Liver (tissue), 3 donors: ENCODE results near the gene FILIP1L.

Source experiments
- ATF3 ChIP-seq: IDR thresholded peaks from 2 replicates; pipeline ENCODE4 v1.6.1; 2016; ENCODE audit warnings: antibody characterized with exemption
- CTCF ChIP-seq: fragments of 150-350 bp; IDR thresholded peaks from 2 replicates; pipeline ENCODE4 v1.5.1; 2017; ENCODE audit warnings: improper control_type of control experiment, low read depth, low read length; ENCODE audit not compliant: missing input control
- FOXA1 ChIP-seq: IDR thresholded peaks from 2 replicates; pipeline ENCODE4 v1.6.1; 2016; ENCODE audit warnings: antibody characterized with exemption
- FOXA2 ChIP-seq: IDR thresholded peaks from 2 replicates; pipeline ENCODE4 v1.6.1; 2016; ENCODE audit warnings: antibody characterized with exemption
- GABPA ChIP-seq, 2 donors: IDR thresholded peaks in 1 of 2; conservative IDR thresholded peaks in 1 of 2; 2 replicates each; pipeline ENCODE4 v1.6.1; 2016; ENCODE audit warnings: antibody characterized with exemption in 2 of 2, mild to moderate bottlenecking in 1 of 2, moderate library complexity in 1 of 2
- HNF4G ChIP-seq: IDR thresholded peaks from 2 replicates; pipeline ENCODE4 v1.6.1; 2016; ENCODE audit warnings: antibody characterized with exemption
- JUND ChIP-seq, 2 donors: IDR thresholded peaks; 2 replicates each; pipeline ENCODE4 v1.6.1; 2016; ENCODE audit warnings: antibody characterized with exemption in 2 of 2
- MAX ChIP-seq: IDR thresholded peaks from 2 replicates; pipeline ENCODE4 v1.6.1; 2016; ENCODE audit warnings: antibody characterized with exemption
- RAD21 ChIP-seq, 2 donors: IDR thresholded peaks; 2 replicates each; pipeline ENCODE4 v1.6.1; 2016; ENCODE audit warnings: antibody characterized with exemption in 2 of 2, mild to moderate bottlenecking in 2 of 2
- REST ChIP-seq: IDR thresholded peaks from 2 replicates; pipeline ENCODE4 v1.6.1; 2016; ENCODE audit warnings: antibody characterized with exemption, mild to moderate bottlenecking
- SP1 ChIP-seq: IDR thresholded peaks from 2 replicates; pipeline ENCODE4 v1.6.1; 2018; ENCODE audit warnings: antibody characterized with exemption, mild to moderate bottlenecking
- TAF1 ChIP-seq: conservative IDR thresholded peaks from 2 replicates; pipeline ENCODE4 v1.6.1; 2016; ENCODE audit warnings: antibody characterized with exemption, mild to moderate bottlenecking
- YY1 ChIP-seq: IDR thresholded peaks from 2 replicates; pipeline ENCODE4 v1.6.1; 2016; ENCODE audit warnings: antibody characterized with exemption, mild to moderate bottlenecking
- ZBTB33 ChIP-seq: IDR thresholded peaks from 2 replicates; pipeline ENCODE4 v1.6.1; 2016; ENCODE audit warnings: antibody characterized with exemption
- donor health status: healthy.
- donor health status: healthy.

GRCh38 chr3:100030914-100031425 lies 83.3 kb downstream of the FILIP1L start:
- TF ChIP-seq CTCF (no peak), FOXA1 (no peak), MAX (no peak), REST (no peak), ZBTB33 (no peak), RAD21 (IDR thresholded peaks at IDR 0.05) (no peak), FOXA2 (no peak), ATF3 (no peak), YY1 (no peak), JUND (IDR thresholded peaks at IDR 0.05) (no peak), HNF4G (no peak), SP1 (no peak), GABPA (IDR thresholded peaks at IDR 0.05 in 1 of 2, conservative IDR thresholded peaks at IDR 0.05 in 1 of 2) (no peak), TAF1 (no peak)
